Smooth muscle cell of the brain vasculature (primary cell): ENCODE data around the gene CCL25.
"Not testable (repeated sequence)": the region's sequence is repeated elsewhere in the genome, so short reads cannot be mapped to it uniquely, and the experiment has no call there.

Experiments used
- DNase-seq: peaks from one replicate; pipeline ENCODE4 v3.0.0-alpha.2; 2012; ENCODE audit warnings: low read depth, low spot score

CCL25 gene

GRCh38 chr19:8085598-8086408, 33.2 kb downstream of the CCL25 start:
- no peak for DNase-seq

DNA sequence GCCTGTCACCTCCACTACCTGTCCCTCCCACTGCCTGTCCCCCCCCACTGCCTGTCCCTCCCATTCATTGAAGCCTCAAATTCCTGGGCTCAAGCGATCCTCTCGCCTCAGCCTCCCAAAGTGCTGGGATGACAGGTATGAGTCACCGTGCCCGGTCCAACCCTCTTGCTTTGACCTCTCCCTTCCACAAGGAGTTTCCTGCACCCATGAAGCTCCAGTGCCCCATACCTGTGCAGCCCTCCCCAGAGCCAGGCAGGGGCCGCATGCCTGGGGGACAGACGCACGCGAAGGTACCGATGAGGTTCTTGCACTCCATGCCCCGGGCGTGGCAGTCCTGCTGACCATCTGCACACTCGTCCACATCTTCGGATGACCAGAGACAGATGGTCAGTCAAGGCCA, 34.3 kb downstream of the CCL25 start:
- DNase-seq = no peak

- no peak for DNase-seq
Observed at GRCh38 chr19:8087876-8088275, 35.3 kb downstream of the CCL25 start.

DNA sequence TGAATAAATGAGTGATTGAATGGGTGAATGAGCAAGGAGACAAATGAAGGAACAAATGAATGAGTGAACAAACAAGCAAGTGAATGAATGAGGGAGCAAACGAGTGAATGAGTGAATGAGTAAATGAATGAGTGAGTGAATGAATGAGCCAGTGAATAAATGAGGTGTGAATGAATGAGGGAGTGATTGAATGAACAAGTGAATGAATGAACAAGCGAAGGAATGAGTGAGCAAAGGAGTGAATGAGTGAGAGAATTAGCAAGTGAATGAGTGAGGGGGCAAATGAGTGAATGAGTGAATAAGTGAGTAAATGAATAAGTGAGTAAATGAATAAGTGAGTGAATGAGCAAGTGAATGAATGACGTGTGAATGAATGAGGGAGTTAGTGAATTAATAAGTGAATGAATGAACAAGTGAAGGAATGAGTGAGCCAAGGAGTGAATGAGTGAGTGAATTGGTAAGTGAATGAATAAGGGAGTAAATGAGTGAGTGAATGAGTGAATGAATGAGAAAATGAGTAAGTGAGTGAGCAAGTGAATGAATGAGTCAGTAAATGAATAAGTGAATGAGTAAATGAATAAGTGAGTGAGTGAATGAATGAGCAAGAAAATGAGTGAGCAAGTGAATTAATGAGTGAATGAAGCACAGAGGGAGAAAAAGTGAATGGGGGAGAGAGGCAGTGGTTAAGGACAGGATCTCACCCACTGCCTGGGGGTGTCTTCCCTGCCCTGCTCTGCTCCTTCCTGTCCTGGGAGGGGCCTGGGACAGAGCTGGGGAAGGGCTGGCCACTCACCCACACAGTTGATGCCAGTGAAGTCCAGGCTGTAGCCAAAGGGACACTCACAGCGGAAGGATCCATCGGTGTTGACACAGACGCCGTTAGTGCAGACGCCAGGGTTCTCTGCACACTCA, 36.4 kb downstream of the CCL25 start:
- DNase-seq = no peak

GRCh38 chr19:8089664-8090601, 37.4 kb downstream of the CCL25 start:
- no peak for DNase-seq

DNA sequence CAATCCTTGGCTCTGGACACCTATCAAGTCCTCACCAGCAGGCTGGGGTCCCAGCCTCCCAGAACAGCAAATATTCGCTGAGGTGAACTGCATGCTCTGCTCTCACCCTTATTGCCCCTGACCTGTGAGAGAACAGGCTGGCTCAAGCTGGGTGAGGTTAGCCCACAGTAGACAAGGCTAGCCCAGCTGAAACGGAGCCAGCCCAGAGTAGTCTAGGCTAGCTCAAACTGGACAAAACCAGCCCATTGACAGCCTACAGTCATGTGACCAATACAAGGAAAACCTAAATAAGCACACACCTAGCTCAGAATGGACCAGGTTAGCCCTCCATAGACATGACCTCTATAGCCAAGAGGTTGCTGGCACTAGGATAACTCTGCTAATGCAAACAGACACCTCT, 38.4 kb downstream of the CCL25 start:
- no peak for DNase-seq

GRCh38 chr19:8093740-8094139, 41.2 kb downstream of the CCL25 start:
- DNase-seq = no peak

DNA sequence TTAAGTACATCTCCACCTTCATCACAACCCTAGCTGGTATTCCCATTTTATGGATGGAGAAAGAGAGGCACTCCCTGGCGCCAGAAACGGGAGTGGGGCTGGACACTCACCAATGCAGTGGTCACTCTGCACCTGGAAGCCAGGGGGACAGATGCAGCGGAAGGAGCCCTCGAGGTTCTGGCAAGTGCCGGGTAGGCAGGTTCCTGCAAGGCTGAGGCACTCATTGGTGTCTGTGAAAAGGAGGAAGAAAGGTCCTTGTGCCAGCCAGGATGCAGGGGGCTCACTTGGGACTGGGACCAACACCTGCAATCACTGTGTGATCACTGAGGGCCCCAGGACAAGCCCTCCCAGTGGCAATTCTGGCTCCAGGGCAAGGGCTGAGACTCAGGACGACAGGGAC, 41.8 kb downstream of the CCL25 start:
- no peak for DNase-seq

DNA sequence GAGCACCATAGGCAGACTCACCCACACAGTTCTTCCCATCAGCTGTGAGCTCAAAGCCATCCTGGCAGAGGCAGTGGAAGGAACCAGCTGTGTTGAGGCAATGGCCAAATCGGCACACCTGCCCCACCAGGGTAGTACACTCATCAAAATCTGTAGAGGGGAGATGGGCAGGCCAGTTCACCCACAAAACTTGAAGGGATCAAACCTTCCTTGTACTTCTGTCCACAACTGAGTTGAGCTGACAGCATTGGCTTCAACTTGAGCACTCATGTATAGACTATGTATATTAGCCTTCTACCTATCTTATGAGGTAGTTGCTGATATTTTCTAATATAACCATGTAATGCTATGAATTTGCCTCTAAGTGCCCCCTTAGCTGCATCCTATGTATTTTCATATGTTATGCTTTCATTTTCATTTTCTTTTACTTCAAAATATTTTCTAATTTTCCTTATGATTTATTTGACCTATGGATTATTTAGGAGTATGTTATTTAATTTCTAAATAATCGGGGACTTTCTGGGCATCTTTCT, 42.9 kb downstream of the CCL25 start:
- no peak for DNase-seq

- DNase-seq = no peak
Observed at GRCh38 chr19:8096071-8096470, 43.5 kb downstream of the CCL25 start.

GRCh38 chr19:8097198-8097597, 44.6 kb downstream of the CCL25 start:
- DNase-seq = no peak

- no peak for DNase-seq
Observed at GRCh38 chr19:8097681-8098567, 45.4 kb downstream of the CCL25 start.

DNA sequence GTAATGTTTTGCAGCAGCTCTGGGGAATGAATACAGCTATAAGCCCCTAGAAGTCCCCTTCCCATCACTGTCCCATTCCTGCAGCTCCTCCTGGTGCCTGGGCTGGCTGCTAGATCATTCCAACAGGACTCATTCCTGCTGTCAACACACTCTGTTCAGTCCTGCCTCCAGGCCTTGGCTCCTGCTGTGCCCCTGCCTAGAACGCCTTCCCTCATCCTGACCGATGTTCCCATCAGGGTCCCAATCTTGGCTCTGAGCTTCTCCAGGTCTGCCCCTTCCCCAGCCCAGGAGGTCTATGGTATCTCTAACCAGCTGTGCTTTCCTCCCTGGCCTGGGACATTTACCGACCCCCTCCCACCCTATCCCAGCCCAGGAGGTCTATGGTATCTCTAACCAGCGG, 48.8 kb downstream of the CCL25 start:
- DNase-seq = no peak

DNA sequence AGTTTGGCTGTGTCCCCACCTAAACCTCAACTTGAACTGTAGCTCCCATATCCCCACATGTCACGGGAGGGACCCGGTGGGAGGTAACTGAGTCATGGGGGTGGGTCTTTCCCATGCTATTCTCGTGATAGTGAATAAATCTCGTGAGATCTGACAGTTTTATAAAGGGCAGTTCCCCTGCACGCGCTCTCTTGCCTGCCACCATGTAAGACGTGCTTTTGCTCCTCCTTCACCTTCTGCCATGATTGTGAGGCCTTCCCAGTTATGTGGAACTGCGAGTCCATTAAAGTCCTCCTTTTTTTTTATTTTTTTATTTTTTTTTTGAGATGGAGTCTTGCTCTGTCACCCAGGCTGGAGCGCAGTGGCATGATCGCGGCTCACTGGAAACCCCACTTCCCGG, 49.4 kb downstream of the CCL25 start:
- DNase-seq = not testable (repeated sequence)

DNA sequence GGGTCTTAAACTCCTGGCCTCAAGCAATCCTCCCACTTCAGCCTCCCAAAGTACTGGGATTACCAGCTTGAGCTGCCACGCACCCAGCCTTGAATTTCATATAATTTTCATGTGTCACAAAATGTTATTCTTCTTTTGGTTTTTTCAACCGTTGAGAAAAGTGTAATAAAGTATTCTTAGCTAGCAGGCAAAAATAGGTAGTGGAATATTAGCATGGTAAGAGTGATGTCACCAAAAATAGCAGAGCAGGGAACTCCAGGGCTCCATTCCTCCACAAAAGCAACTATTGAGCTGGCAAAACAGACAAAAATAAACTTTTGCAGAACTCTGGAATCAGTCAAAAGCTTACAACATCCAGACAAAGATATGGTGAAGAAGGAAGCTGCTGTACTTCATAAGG, 52.9 kb downstream of the CCL25 start:
- no peak for DNase-seq

DNA sequence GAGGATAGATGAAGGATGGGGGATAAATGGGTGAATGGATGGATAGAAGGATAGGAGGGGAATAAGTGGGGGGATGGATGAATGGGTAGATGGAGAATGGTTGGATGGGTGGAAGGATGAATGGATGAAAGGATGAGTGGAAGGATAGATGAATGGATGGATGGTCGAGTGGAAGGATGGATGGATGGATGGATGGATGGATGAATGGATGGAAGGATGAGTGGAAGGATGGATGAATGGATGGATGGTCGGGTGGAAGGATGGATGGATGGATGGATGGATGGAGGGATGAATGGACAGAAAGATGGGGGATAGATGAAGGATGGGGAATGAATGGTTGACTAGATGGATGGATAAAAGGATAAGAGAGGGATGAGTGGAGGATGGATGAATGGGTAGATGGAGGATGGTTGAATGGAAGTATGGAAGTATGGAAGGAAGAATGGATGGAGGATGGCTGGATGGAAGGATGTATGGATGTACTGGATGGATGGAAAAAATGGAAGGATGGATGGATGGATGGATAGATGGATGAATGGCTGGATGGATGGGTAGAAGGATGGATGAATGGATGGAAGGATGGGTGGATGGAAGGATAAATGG, 54.8 kb downstream of the CCL25 start:
- DNase-seq = no peak

DNA sequence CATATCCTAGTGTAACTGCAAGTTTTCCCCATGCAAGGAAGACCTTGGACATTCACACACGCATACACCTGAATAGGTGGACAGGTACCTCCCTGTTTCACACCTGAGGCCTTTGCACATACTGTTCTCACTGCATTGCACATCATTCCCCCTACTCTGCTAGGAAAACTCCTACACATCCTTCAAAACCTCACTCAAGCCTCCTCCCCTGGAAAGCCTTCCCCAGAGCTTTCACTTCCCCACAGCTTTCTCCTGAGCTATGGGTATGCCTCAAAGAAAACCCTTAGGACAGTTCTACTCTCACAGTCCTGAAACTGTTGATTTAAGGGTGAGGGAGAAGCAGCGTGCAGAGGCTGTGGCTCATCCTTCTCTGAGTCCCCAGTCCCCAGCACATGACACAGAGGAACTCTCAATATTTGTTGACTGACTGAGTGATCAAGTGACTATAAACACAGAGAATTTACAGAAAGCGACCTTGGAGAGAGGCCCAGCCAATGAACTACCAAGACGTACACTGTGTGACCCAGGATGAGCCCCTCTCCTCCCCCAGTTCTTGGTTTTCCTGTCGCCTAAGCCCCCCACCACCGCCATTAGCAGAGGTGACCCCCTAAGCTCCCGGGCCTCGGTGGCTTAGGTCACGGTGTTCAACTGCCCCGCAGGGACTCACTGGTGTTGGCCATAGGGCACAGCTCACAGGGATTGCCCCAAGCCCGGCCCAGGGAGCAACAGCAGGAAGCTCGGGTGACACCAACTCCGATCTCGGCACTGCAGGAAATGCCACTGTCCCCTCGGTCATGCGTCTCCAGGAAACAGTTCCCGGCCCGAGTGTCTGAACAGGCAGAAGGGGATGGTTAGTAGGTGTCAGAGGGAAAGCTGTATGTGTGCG, 56.2 kb downstream of the CCL25 start:
- DNase-seq = no peak

DNA sequence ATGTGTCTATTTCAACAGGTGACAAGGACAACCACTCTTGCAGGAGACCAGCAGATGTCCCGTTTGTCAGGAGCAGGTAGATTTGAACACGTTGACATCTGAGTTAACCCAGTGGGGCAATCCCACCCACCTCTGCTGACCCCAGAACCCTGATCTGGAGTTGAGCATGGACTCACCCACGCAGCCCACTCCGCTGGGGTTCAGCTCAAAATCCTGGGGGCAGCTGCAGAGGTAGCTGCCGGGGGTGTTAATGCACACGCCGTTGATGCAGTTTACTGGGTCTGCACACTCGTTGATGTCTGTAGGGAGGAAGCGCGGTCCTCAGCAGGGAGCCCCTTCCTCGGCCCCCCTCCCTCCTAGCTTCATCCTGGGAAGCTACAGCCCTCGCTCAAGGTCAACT, 56.9 kb downstream of the CCL25 start:
- no peak for DNase-seq
